SK-N-SH treated with all-trans-retinoic acid at 6 μM for 48 hours (cell line): ENCODE measurements around the gene SPINK13.
"Not testable (repeated sequence)": the region's sequence is repeated elsewhere in the genome, so short reads cannot be mapped to it uniquely, and the experiment has no call there.

ENCODE experiments used
- ATAC-seq: fragments of 200-7000 bp; cut with Tn5 transposase; 3 replicates; pipeline ENCODE4 v1.9.1; 2020; ENCODE audit warnings: mild to moderate bottlenecking, moderate library complexity
- ARNTL ChIP-seq: fragments of 450-650 bp; formaldehyde crosslinking; IDR thresholded peaks from 2 replicates; pipeline ENCODE4 v1.5.0; 2020; ENCODE audit warnings: low read depth, mild to moderate bottlenecking, moderate library complexity, borderline replicate concordance
- BACH2 ChIP-seq: fragments of 250-450 bp; sonication (Bioruptor Pico); IDR thresholded peaks from 2 replicates; pipeline ENCODE4 v1.9.0; 2021; ENCODE audit warnings: mild to moderate bottlenecking, borderline replicate concordance
- CSDC2 ChIP-seq: fragments of 250-450 bp; sonication (Bioruptor Pico); IDR thresholded peaks from 2 replicates; pipeline ENCODE4 v1.5.0; 2020; ENCODE audit warnings: mild to moderate bottlenecking, moderate library complexity
- CSRNP3 ChIP-seq: fragments of 250-450 bp; sonication (Bioruptor Pico); IDR thresholded peaks from 2 replicates; pipeline ENCODE4 v1.5.1; 2021; ENCODE audit warnings: mild to moderate bottlenecking, moderate library complexity
- ESRRG ChIP-seq: fragments of 250-450 bp; sonication (Bioruptor Pico); IDR thresholded peaks from 2 replicates; pipeline ENCODE4 v1.6.1; 2021; ENCODE audit warnings: mild to moderate bottlenecking
- OSR1 ChIP-seq: fragments of 250-450 bp; sonication (Bioruptor Pico); IDR thresholded peaks from 2 replicates; pipeline ENCODE4 v1.8.0; 2022; ENCODE audit warnings: moderate library complexity, mild to moderate bottlenecking, inconsistent platforms
- PPARA ChIP-seq: fragments of 250-450 bp; sonication (Bioruptor Pico); IDR thresholded peaks from 2 replicates; pipeline ENCODE4 v1.5.0; 2020; ENCODE audit warnings: mild to moderate bottlenecking, borderline replicate concordance
- SNAI2 ChIP-seq: fragments of 250-450 bp; sonication (Bioruptor Pico); IDR thresholded peaks from 2 replicates; pipeline ENCODE4 v1.5.0; 2020; ENCODE audit warnings: mild to moderate bottlenecking, moderate library complexity
- TCF4 ChIP-seq: fragments of 250-450 bp; sonication (Bioruptor Pico); IDR thresholded peaks from 2 replicates; pipeline ENCODE4 v1.8.0; 2021; ENCODE audit warnings: mild to moderate bottlenecking, moderate library complexity, borderline replicate concordance
- TOX ChIP-seq: fragments of 250-450 bp; sonication (Bioruptor Pico); IDR thresholded peaks from 2 replicates; pipeline ENCODE4 v1.8.0; 2021; ENCODE audit warnings: mild to moderate bottlenecking, moderate library complexity, borderline replicate concordance
- TSHZ2 ChIP-seq: fragments of 250-450 bp; sonication (Bioruptor Pico); IDR thresholded peaks from 2 replicates; pipeline ENCODE4 v1.5.0; 2020; ENCODE audit warnings: mild to moderate bottlenecking, moderate library complexity
- ZC3H10 ChIP-seq: fragments of 250-450 bp; sonication (Bioruptor Pico); IDR thresholded peaks from 2 replicates; pipeline ENCODE4 v1.5.1; 2021; ENCODE audit warnings: mild to moderate bottlenecking, moderate library complexity
- ZFP3 ChIP-seq: fragments of 250-450 bp; sonication (Bioruptor Pico); IDR thresholded peaks from 2 replicates; pipeline ENCODE4 v1.5.0; 2020; ENCODE audit warnings: mild to moderate bottlenecking, moderate library complexity
- ZFP30 ChIP-seq: fragments of 450-650 bp; formaldehyde crosslinking; IDR thresholded peaks from 2 replicates; pipeline ENCODE4 v1.5.0; 2022; ENCODE audit warnings: mild to moderate bottlenecking, moderate library complexity
- ZNF565 ChIP-seq: fragments of 450-650 bp; formaldehyde crosslinking; conservative IDR thresholded peaks from 2 replicates; pipeline ENCODE4 v1.5.0; 2020; ENCODE audit warnings: low read depth, mild to moderate bottlenecking, moderate library complexity
- ZNF8 ChIP-seq: fragments of 450-650 bp; formaldehyde crosslinking; IDR thresholded peaks from 2 replicates; pipeline ENCODE4 v1.5.0; 2020; ENCODE audit warnings: mild to moderate bottlenecking, moderate library complexity
- TF ChIP-seq, protein P1 (sequence below): fragments of 250-450 bp; sonication (Bioruptor Pico); IDR thresholded peaks from 2 replicates; pipeline ENCODE4 v1.8.0; 2020; ENCODE audit warnings: mild to moderate bottlenecking, moderate library complexity, borderline replicate concordance
- TF ChIP-seq, protein P2 (sequence below): fragments of 250-450 bp; sonication (Bioruptor Pico); IDR thresholded peaks from 2 replicates; pipeline ENCODE4 v1.5.1; 2020; ENCODE audit warnings: low read depth, mild to moderate bottlenecking, moderate library complexity
- TF ChIP-seq, protein P3 (sequence below): fragments of 250-450 bp; sonication (Bioruptor Pico); IDR thresholded peaks from 2 replicates; pipeline ENCODE4 v1.8.0; 2021; ENCODE audit warnings: low read depth, mild to moderate bottlenecking, moderate library complexity, borderline replicate concordance

The SPINK13 gene

GRCh38 chr5:148261221-148261620 lies 7.4 kb upstream of the SPINK13 start:
- TF ChIP-seq ARNTL (no peak), ZFP3 (CRISPR knock-in tag) (no peak), ESRRG (no peak), CSRNP3 (CRISPR knock-in tag) (no peak), BACH2 (CRISPR knock-in tag) (no peak), ZFP30 (CRISPR knock-in tag) (no peak)
- ATAC-seq: no peak

DNA sequence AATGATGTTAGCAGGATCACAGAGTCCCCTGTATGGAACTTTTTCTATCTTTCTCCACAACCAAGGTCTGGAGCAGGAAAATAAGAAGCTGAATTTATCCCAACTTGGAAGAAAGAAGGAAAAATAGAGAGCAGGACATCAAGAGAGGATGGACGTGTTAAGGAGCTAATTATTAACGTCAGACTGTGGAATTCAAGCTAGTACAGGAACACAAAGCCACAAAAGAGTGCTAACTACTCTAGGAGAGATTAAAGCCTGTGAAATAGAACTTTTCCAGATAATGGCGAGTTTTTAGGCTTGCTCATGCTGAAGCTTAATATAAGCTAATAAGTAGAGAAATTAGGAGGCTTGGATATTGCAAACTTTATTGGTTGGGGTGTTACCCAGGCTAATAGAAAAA lies 632 bp upstream of the SPINK13 start:
- TF ChIP-seq, protein P1, sequence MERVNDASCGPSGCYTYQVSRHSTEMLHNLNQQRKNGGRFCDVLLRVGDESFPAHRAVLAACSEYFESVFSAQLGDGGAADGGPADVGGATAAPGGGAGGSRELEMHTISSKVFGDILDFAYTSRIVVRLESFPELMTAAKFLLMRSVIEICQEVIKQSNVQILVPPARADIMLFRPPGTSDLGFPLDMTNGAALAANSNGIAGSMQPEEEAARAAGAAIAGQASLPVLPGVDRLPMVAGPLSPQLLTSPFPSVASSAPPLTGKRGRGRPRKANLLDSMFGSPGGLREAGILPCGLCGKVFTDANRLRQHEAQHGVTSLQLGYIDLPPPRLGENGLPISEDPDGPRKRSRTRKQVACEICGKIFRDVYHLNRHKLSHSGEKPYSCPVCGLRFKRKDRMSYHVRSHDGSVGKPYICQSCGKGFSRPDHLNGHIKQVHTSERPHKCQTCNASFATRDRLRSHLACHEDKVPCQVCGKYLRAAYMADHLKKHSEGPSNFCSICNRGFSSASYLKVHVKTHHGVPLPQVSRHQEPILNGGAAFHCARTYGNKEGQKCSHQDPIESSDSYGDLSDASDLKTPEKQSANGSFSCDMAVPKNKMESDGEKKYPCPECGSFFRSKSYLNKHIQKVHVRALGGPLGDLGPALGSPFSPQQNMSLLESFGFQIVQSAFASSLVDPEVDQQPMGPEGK (CRISPR knock-in tag): no peak
- TF ChIP-seq CSRNP3 (CRISPR knock-in tag) (no peak), ZFP30 (CRISPR knock-in tag) (no peak), ARNTL (no peak), BACH2 (CRISPR knock-in tag) (no peak), SNAI2 (CRISPR knock-in tag) (no peak), PPARA (CRISPR knock-in tag) (no peak), CSDC2 (no peak), ZNF565 (CRISPR knock-in tag) (no peak), ZNF8 (no peak), TOX (CRISPR knock-in tag) (no peak), OSR1 (CRISPR knock-in tag) (no peak), ZC3H10 (CRISPR knock-in tag) (no peak), TCF4 (CRISPR knock-in tag) (no peak), ZFP3 (CRISPR knock-in tag) (no peak), TSHZ2 (CRISPR knock-in tag) (no peak)
- TF ChIP-seq, protein P2, sequence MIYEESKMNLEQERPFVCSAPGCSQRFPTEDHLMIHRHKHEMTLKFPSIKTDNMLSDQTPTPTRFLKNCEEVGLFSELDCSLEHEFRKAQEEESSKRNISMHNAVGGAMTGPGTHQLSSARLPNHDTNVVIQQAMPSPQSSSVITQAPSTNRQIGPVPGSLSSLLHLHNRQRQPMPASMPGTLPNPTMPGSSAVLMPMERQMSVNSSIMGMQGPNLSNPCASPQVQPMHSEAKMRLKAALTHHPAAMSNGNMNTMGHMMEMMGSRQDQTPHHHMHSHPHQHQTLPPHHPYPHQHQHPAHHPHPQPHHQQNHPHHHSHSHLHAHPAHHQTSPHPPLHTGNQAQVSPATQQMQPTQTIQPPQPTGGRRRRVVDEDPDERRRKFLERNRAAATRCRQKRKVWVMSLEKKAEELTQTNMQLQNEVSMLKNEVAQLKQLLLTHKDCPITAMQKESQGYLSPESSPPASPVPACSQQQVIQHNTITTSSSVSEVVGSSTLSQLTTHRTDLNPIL (CRISPR knock-in tag): no peak
- TF ChIP-seq, protein P3, sequence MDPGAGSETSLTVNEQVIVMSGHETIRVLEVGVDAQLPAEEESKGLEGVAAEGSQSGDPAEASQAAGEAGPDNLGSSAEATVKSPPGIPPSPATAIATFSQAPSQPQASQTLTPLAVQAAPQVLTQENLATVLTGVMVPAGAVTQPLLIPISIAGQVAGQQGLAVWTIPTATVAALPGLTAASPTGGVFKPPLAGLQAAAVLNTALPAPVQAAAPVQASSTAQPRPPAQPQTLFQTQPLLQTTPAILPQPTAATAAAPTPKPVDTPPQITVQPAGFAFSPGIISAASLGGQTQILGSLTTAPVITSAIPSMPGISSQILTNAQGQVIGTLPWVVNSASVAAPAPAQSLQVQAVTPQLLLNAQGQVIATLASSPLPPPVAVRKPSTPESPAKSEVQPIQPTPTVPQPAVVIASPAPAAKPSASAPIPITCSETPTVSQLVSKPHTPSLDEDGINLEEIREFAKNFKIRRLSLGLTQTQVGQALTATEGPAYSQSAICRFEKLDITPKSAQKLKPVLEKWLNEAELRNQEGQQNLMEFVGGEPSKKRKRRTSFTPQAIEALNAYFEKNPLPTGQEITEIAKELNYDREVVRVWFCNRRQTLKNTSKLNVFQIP (CRISPR knock-in tag): no peak
- ATAC-seq: no peak

DNA sequence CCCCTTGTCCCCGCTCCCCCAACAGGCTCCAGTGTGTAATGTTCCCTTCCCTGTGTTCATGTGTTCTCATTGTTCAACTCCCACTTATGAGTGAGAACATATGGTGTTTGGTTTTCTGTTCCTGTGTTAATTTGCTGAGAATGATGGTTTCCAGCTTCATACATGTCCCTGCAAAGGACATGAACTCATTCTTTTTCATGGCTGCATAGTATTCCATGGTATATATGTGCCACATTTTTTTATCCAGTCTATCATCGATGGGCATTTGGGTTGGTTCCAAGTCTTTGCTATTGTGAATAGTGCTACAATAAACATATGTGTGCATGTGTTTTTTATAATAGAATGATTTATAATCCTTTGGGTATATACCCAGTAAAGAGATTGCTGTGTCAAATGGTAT lies 6.5 kb downstream of the SPINK13 start:
- not testable (repeated sequence) for ATAC-seq

DNA sequence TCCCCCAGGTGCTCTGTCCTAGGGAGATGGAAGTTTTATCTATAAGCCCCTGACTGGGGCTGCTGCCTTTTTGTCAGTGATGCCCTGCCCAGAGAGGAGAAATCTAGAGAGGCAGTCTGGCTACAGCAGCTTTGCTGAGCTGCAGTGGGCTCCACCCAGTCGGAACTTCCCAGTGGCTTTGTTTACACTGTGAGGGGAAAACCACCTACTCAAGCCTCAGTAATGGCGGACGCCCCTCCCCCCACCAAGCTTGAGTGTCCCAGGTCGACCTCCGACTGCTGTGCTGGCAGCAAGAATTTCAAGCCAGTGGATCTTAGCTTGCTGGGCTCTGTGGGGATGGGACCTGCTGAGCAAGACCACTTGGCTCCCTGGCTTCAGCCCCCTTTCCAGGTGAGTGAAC lies 12.3 kb downstream of the SPINK13 start:
- not testable (repeated sequence) for ATAC-seq

DNA sequence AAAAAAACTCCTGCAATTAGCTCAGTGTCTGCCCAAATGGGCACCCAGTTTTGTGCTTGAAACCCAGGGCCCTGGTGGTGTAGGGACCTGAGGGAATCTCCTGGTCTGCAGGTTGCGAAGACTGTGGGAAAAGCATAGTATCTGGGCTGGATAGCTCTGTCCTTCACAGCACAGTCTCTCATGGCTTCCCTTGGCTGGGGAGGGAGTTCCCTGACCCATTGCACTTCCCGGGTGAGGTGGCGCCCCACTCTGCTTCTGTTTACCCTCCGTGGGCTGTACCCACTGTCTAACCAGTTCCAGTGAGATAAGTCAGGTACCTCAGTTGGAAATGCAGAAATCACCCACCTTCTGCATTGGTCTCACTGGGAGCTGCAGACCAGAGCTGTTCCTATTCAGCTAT lies 12.7 kb downstream of the SPINK13 start:
- ATAC-seq: not testable (repeated sequence)
